Stimulated activated CD4-positive, alpha-beta T cell treated with anti-CD3 and anti-CD28 coated beads, Interleukin-12 subunit alpha, Interleukin-12 subunit beta, amount 100 ng/mL, for 4 hours (primary cell): ENCODE measurements around the gene MRTFA.
"Not testable (repeated sequence)": the region's sequence is repeated elsewhere in the genome, so short reads cannot be mapped to it uniquely, and the experiment has no call there.

Experiments
- DNase-seq: peaks from one replicate; pipeline ENCODE4 v3.0.0-alpha.2; 2020

Gene MRTFA

DNA sequence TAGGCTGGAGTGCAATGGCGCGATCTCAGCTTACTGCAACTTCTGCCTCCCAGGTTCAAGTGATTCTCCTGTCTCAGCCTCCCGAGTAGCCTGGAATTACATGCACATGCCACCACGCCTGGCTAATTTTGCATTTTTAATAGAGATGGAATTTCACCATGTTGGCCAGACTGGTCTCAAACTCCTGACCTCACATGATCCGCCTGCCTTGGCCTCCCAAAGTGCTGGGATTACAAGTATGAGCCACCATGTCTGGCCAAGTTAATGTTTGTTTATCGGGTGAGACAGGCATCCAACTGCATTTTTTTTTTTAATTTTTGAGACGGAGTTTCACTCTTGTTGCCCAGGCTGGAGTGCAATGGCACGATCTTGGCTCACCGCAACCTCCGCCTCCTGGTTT lies 20.1 kb upstream of the MRTFA start:
- DNase-seq, result not testable (repeated sequence)

DNA sequence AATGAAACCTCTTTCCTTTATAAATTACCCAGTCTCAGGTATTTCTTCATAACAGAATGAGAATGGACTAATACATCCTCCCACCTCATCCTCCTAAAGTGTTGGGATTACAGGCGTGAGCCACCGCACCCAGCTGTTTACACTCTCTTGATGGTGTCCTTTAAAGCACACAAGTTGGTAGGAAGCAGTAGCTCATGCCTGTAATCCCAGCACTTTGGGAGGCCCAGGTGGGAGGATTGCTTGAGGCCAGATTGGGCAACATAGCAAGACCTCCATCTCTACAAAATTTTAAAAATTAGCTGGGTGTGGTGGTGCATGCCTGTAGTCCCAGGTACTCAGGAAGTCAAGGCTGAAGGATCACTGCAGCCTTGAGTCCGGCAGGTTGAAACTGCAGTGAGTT lies 19.4 kb upstream of the MRTFA start:
- DNase-seq, result not testable (repeated sequence)

- no peak for DNase-seq
These were observed 18.1 kb upstream of the MRTFA start for GRCh38 chr22:40654522-40655167.

- DNase-seq, result no peak
These were observed 16.8 kb upstream of the MRTFA start for GRCh38 chr22:40653361-40653760.

DNA sequence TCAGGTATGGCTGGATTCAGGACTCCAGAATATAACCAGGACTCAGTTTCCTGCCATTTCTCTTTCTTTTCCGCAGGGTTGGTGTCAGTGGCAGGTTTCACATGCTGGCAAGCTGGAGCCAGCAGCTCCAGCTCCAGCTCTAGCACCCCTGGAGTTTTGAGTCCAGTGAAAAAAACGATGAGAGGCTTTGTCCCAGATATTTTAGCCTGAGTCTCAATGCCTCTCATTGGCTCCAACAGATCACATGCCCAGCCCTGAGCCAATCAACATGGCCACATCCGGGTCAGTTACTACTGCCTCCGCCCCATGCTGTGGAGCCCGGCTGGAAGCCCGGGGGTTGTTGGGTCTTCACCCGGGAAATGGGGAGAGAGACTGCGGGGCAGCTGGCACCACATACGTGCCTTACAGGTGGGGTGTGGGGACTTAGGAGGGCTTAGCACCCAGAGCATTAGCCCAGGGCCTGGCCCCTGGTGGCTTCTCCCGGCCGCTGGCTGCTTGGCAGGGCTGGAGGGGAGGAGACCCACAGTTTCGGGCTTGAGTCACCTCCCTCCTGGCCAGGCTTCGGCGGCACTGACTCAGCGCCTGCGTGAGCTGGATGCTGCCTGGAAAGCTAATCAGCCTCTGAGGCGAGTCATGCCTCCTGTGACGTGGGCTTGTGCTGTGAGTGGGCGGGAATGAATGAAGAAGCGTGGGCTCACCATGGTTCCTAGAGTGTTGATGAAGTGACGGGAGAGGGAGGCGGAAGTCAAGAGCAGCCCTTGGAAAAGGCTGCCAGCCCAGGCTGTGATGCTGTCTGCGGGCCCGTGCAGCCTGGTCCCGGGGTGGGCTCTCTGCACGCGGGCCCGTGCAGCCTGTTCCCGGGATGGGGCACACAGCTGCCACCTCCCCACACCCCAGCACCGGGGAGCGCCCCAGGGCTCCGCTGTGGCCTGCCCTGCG lies 15.3 kb upstream of the MRTFA start:
- peak; percentile 77 for DNase-seq

- DNase-seq, result no peak
These were observed 14.5 kb upstream of the MRTFA start for GRCh38 chr22:40651057-40651456.

DNA sequence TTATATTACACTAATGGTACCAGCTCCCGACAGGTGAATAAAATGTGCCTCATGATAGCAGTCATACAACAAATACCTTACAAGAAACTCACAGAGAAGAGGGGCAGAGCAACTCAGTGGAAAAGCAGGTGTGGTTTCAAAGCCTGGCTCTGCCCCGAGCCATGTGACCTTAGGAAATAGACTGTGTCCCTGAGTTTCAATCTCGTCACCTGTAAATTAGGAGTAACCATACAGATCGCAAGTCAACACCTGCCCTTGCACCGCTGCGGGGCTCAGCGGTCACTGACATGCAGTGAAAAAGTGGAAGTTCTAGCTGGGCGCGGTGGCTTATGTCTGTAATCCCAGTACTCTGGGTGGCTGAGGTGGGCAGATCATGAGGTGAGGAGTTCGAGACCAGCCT lies 11.9 kb upstream of the MRTFA start:
- DNase-seq, result no peak

- DNase-seq, result no peak
These were observed 9.2 kb upstream of the MRTFA start for GRCh38 chr22:40645579-40646197.

GRCh38 chr22:40642316-40642715 lies 5.8 kb upstream of the MRTFA start:
- DNase-seq, result no peak

DNA sequence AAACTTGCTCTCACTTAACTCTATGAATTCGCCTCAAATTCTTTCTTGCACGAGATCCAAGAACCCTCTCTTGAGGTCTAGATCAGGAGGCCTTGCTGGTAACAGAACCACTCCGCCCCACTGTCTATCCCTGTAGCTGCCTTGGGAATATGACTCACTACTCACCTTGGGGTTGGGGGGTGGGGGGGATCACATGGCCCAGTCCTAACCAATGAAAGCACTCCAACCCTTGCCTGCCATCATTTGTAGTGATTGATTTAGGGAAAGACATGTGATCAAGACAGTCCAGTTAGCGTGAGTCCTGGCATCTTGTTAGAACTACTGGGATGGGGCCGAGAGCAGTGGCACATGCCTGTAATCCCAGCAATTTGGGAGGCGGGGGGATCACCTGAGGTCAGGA lies 4.8 kb upstream of the MRTFA start:
- no peak for DNase-seq

GRCh38 chr22:40638261-40638660 lies 1.7 kb upstream of the MRTFA start:
- DNase-seq, result no peak

DNA sequence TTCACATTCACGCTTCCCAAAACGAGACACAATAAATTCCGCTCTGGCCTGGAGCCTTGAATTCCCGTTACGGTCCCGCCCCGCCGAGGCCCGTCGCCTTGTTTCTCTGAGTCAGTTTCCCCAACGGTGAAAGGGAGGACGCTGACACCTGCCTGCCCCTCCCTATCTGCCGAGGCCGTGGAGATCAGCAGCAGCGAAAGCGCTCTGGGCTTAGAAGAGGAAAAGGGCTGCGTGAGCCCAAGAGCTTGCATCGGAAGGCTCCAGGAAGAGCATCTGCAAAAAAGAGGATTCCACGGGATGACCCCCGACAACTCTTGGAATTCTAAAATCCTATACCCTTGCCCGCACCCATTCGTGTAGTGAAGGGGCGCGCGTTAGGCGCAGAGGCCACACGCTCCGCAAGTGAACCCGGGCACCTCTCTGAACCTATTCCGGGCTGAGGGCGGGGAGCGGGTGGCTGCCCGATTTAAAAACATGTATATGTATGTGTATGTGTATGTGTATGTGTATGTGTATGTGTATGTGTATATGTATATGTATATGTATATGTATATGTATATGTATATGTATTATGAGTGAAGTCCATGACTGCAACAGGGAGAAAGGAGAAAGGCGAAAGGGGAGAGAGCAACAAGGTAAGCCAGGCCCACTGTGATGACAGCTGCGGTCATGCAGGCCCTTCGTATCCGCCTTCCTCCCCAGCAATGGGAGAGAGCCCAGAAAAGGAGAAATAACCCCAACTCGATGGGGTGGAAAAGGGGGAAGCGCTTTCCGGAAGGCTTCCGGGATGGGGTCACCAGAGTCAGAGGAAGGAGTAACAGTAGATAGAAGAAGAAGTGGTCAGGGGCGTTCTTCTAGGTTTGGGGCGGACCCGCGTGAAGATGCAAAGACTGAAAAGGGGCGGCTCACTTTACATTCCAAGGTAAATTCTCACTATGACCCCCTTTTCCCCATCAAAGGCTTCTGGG lies 948 bp upstream of the MRTFA start:
- DNase-seq, result peak; percentile 60

DNA sequence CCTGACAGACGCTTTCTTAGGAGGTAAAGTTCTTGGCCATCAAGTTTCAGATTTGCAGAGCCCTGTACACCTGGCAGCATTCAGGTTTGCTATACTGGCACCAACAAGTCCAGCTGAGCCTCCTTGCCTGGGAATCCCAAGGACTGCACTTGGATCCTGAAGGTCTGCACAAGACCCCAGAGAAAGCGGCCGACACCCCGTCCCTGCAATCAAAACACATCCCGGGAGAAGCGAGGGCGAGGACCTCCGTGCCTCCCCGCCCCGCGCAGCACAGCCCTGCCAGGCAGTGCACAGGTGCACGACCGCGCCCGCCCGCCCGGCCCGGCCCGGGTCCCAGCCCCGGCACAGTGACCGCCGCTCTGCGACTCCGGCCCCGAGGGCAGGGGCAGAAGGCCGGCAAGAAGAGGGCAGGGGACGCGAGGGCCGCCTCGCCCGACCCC lies 559 bp downstream of the MRTFA start:
- DNase-seq, result no peak

- DNase-seq, result no peak
These were observed 1.2 kb downstream of the MRTFA start for GRCh38 chr22:40635043-40635939.

GRCh38 chr22:40634119-40634903 lies 2.2 kb downstream of the MRTFA start:
- DNase-seq, result no peak

DNA sequence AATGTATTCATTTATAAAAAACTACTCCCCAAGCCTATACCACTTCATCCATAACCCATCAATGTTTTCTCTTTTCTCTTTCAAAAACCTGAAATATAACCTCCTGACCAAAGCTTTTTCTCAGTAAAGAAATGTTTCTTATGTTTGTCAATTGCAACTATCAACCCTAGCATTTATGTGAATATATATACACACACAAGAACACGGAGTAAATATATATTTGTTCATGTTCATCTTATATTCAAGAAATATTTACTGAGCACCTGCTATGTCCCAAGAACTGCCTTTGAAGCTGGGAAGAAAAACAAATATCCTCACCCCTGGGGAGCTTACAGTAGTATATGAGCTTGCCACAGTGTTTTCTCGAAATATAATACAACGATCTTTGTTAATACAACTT lies 3.5 kb downstream of the MRTFA start:
- no peak for DNase-seq

GRCh38 chr22:40631925-40632324 lies 4.6 kb downstream of the MRTFA start:
- DNase-seq, result no peak

- no peak for DNase-seq
These were observed 8.0 kb downstream of the MRTFA start for GRCh38 chr22:40628354-40629042.

DNA sequence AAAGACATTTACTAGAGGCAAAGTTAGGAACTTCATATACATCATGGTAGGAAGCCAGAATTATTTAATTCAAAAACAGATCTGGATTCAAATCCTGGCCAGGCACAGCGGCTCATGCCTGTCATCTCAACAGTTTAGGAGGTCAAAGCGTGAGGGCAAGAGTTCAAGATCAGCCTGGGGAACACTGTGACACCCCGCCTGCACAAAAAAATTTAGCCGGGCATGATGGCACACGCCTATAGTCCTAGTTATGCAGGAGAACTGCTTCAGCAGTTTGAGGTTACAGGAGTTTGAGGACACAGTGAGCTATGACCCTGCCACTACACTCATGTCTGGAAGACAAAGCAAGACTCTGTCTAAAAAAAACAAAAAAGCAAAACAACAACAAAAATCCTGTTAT lies 8.9 kb downstream of the MRTFA start:
- no peak for DNase-seq

DNA sequence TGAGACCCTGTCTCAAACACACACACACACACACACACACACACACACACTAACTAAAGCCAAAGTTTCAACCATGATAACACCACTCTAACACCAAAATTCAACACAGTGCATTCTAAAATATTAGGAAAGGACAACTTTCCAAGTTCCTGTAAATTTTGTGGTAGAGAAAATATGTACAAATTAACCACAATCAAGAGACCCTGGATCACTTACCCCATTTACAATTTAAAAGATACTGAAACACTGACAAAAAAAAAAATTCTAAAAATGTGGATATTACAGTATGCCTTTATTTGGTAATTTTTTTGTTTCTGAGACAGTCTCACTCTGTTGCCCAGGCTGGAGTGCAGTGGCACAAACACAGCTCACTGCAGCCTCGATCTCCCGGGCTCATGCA lies 9.7 kb downstream of the MRTFA start:
- DNase-seq, result no peak
